H1 (cell line): ENCODE data around the gene FRMD3. TPM values are rescaled to one million over a fixed set of nuclear protein-coding genes. Genes with fewer than 3 reads are reported as not detected.

Experiments
- ATF2 ChIP-seq: IDR thresholded peaks from 2 replicates; pipeline ENCODE4 v1.6.1; 2012; ENCODE audit warnings: low read length, inconsistent platforms
- CHD7 ChIP-seq: fragments of 300-600 bp; sonication (generic); IDR thresholded peaks from 2 replicates; pipeline ENCODE4 v1.7.1; 2012; ENCODE audit warnings: low read length, moderate library complexity, mild to moderate bottlenecking, inconsistent platforms; ENCODE audit not compliant: insufficient replicate concordance
- SP2 ChIP-seq: IDR thresholded peaks from 2 replicates; pipeline ENCODE4 v1.6.1; 2012; ENCODE audit warnings: mild to moderate bottlenecking, low read length, inconsistent platforms
- YY1 ChIP-seq: IDR thresholded peaks from 2 replicates; pipeline ENCODE4 v1.6.1; 2011; ENCODE audit warnings: low read depth, mild to moderate bottlenecking, low read length
- polyA plus RNA-seq, 7 experiments: library from polyadenylated mRNA; depleted of rRNA in 3 of 7; stranded (reverse) in 5 of 7; unstranded in 2 of 7; fragments of >200 nt in 5 of 7; fragments of 200-250 nt in 2 of 7; gene quantifications; 1 replicate in 5 of 7; 2 replicates in 1 of 7; 4 replicates in 1 of 7; pipeline versions ENCODE4 v1.2.1 to v1.2.3, GENCODE V29; 2011 to 2013; ENCODE audit warnings: missing spikeins in 2 of 7, mixed read lengths in 2 of 7
- total RNA-seq: library from RNA; stranded (reverse); fragmentation: NEBNext Ultra II Directional; extraction: Animal tissue kit (Norgen Biotek cat#: 25700); gene quantifications from 2 replicates; pipeline ENCODE4 v1.2.1, GENCODE V29; 2021

The FRMD3 gene
- total and polyA plus RNA-seq, 2 of the 8 experiments (the other 6 are each of a cell fraction or from before 2014, with no cell fraction given) = 0.15 to 1.4 TPM

GRCh38 chr9:83557771-83558170 lies 19.6 kb upstream of the FRMD3 start (continued):
- TF ChIP-seq ATF2 (no peak), YY1 (no peak), CHD7 (no peak), SP2 (no peak)
